Measurements from ENCODE around the gene POU2F2. TPM values are rescaled to one million over a fixed set of nuclear protein-coding genes. Genes with fewer than 3 reads are reported as not detected.

The POU2F2 gene
- total and polyA plus RNA-seq, 8 donors = 0.68 to 23.3 (median 2.3) TPM

GRCh38 chr19:42075364-42075615 lies 57.0 kb downstream of the POU2F2 start:
- intact Hi-C loops (cut with DNase I; ENCODE audit: low total_unique reads) = no loop called here
- Histone ChIP-seq H3K27me3 (peaks cover 0 to 5% (median 3%) of the 10 kb centered on the region in 3 donors), H3K4me1 (peaks cover 17 to 35% (median 31%) of the 10 kb centered on the region in 4 donors), H3K27ac (peak overlapping the region; percentile 94 to 99 (median 96)), H3K36me3 (peaks cover 20 to 23% (median 22%) of the 10 kb centered on the region in 4 donors), H3K4me3 (peak overlapping the region; percentile 72 to 89 (median 80)), H3K9me3 (no peaks in the 10 kb centered on the region)
- 0 to 1% (median 0%) methylated on average over 3 of the region's 3 CpGs for WGBS, 5 donors
- TF ChIP-seq EP300 (IDR thresholded peaks at IDR 0.05) = no peak
- no peak for TF ChIP-seq CTCF (IDR thresholded peaks at IDR 0.05)
- TF ChIP-seq POLR2AphosphoS5 (IDR thresholded peaks at IDR 0.05) = no peak
- TF ChIP-seq POLR2A (IDR thresholded peaks at IDR 0.05) = no peak
- no peak for DNase-seq

- Histone ChIP-seq H3K36me3 (peaks cover 14 to 17% (median 17%) of the 10 kb centered on the region in 4 donors), H3K4me3 (peak overlapping the region; percentile 72 to 89 (median 80)), H3K4me1 (peaks cover 17 to 41% (median 34%) of the 10 kb centered on the region in 4 donors), H3K27ac (peak overlapping the region; percentile 94 to 99 (median 96)), H3K27me3 (peaks cover 0 to 10% (median 8%) of the 10 kb centered on the region in 3 donors), H3K9me3 (no peaks in the 10 kb centered on the region)
- 54 to 64% (median 57%) methylated on average over 27 of the region's 27 CpGs for WGBS, 5 donors
- peak in 1 of 2 donors; percentile 75 for DNase-seq
- TF ChIP-seq POLR2A (IDR thresholded peaks at IDR 0.05) (no peak), POLR2AphosphoS5 (IDR thresholded peaks at IDR 0.05) (no peak), EP300 (IDR thresholded peaks at IDR 0.05) (no peak), CTCF (IDR thresholded peaks at IDR 0.05) (no peak)
- intact Hi-C loops (cut with DNase I; ENCODE audit: low total_unique reads) = no loop called here
Measured at GRCh38 chr19:42074513-42075363, 57.5 kb downstream of the POU2F2 start.

GRCh38 chr19:42071247-42071646 lies 61.0 kb downstream of the POU2F2 start:
- DNase-seq = no peak
- intact Hi-C loops (cut with DNase I; ENCODE audit: low total_unique reads) = no loop called here
- Histone ChIP-seq H3K36me3 (no peaks in the 10 kb centered on the region), H3K4me1 (peaks cover 0 to 40% (median 27%) of the 10 kb centered on the region in 4 donors), H3K9me3 (no peaks in the 10 kb centered on the region), H3K27ac (no peak overlapping the region), H3K4me3 (no peak overlapping the region), H3K27me3 (peaks cover 0 to 40% (median 39%) of the 10 kb centered on the region in 3 donors)
- WGBS, 5 donors = 74 to 94% (median 89%) methylated on average over 10 to 12 of the region's 12 CpGs
- TF ChIP-seq POLR2AphosphoS5 (IDR thresholded peaks at IDR 0.05) (no peak), EP300 (IDR thresholded peaks at IDR 0.05) (no peak), CTCF (IDR thresholded peaks at IDR 0.05) (no peak), POLR2A (IDR thresholded peaks at IDR 0.05) (no peak)

GRCh38 chr19:42069619-42070351 lies 62.5 kb downstream of the POU2F2 start, which contains the start of gene GRIK5:
GRIK5 (minus strand) TSS chr19:42070206; CDS start chr19:42065770, 4,436 bp downstream.
- WGBS, 5 donors = 8 to 14% (median 12%) methylated on average over 20 to 28 of the region's 29 CpGs
- H3K4me1 ChIP-seq = peaks cover 0 to 35% (median 21%) of the 10 kb centered on the region in 4 donors
- peak in 1 of 2 donors; percentile 74 for DNase-seq
- peaks cover 0 to 9% (median 4%) of the 10 kb centered on the region in 4 donors for H3K36me3 ChIP-seq
- no peak for TF ChIP-seq CTCF (IDR thresholded peaks at IDR 0.05)
- TF ChIP-seq POLR2AphosphoS5 (IDR thresholded peaks at IDR 0.05) = no peak
- TF ChIP-seq EP300 (IDR thresholded peaks at IDR 0.05) = no peak
- TF ChIP-seq POLR2A (IDR thresholded peaks at IDR 0.05) = no peak
- H3K4me3 ChIP-seq = peak within 1 kb of the TSS; percentile 41 to 50 (median 47)
- peak within 1 kb of the TSS in 4 of 5 donors; percentile 19 to 69 (median 38) for H3K27ac ChIP-seq
- H3K9me3 ChIP-seq = no peaks in the 10 kb centered on the region
- intact Hi-C loops (cut with DNase I; ENCODE audit: low total_unique reads) = no loop called here
- H3K27me3 ChIP-seq = peaks cover 0 to 52% (median 39%) of the 10 kb centered on the region in 3 donors

Data from stomach (tissue), 9 donors.